ENCODE data around the gene TSPAN17. TPM values are rescaled to one million over a fixed set of nuclear protein-coding genes. Genes with fewer than 3 reads are reported as not detected.

The TSPAN17 gene
- total and polyA plus RNA-seq, 2 experiments from 2014 or later: 27.9 to 33.4 TPM

GRCh38 chr5:176628406-176629228 lies 18.7 kb upstream of the TSPAN17 start:
- Histone ChIP-seq H3K27me3 (peaks cover 86% of the 10 kb centered on the region), H2AFZ (no peak overlapping the region), H3K4me1 (ENCODE audit: insufficient read depth) (no peaks in the 10 kb centered on the region), H3K36me3 (replicated peaks; ENCODE audit: insufficient read depth, low read depth) (no peaks in the 10 kb centered on the region), H3K9me3 (ENCODE audit: low read depth) (no peaks in the 10 kb centered on the region), H3K4me2 (no peak overlapping the region), H3K9me2 (replicated peaks; ENCODE audit: insufficient read depth) (no peaks in the 10 kb centered on the region), H3K4me3 (no peak overlapping the region), H3K79me2 (no peaks in the 10 kb centered on the region), H3K27ac (no peak overlapping the region), H4K20me1 (ENCODE audit: insufficient read depth, poor library complexity, severe bottlenecking) (no peaks in the 10 kb centered on the region)
- TF ChIP-seq EZH2phosphoT487 (IDR thresholded peaks at IDR 0.05; ENCODE audit: low read depth, severe bottlenecking, unreplicated experiment): no peak
- no peak for TF ChIP-seq EZH2 (IDR thresholded peaks at IDR 0.05; ENCODE audit: borderline replicate concordance)
- TF ChIP-seq CTCF (IDR thresholded peaks at IDR 0.05; ENCODE audit: poor library complexity): no peak
- WGBS (ENCODE audit: low lambda C conversion rate, missing lambda C conversion rate): 68% methylated on average over 12 of the region's 13 CpGs
- DNase-seq (ENCODE audit: low spot score): no peak

GRCh38 chr5:176629317-176629852 lies 17.9 kb upstream of the TSPAN17 start:
- H3K27me3 ChIP-seq: peaks cover 88% of the 10 kb centered on the region
- H3K9me2 ChIP-seq (replicated peaks; ENCODE audit: insufficient read depth): no peaks in the 10 kb centered on the region
- TF ChIP-seq EZH2phosphoT487 (IDR thresholded peaks at IDR 0.05; ENCODE audit: low read depth, severe bottlenecking, unreplicated experiment) (no peak), EZH2 (IDR thresholded peaks at IDR 0.05; ENCODE audit: borderline replicate concordance) (no peak), CTCF (IDR thresholded peaks at IDR 0.05; ENCODE audit: poor library complexity) (no peak)
- H3K79me2 ChIP-seq: no peaks in the 10 kb centered on the region
- 10% methylated on average over 14 of the region's 34 CpGs for WGBS (ENCODE audit: low lambda C conversion rate, missing lambda C conversion rate)
- no peaks in the 10 kb centered on the region for H3K9me3 ChIP-seq (ENCODE audit: low read depth)
- DNase-seq (ENCODE audit: low spot score): no peak
- H2AFZ ChIP-seq: no peak overlapping the region
- no peak overlapping the region for H3K4me3 ChIP-seq
- no peak overlapping the region for H3K27ac ChIP-seq
- peak overlapping the region; percentile 97 for H3K4me2 ChIP-seq
- no peaks in the 10 kb centered on the region for H3K4me1 ChIP-seq (ENCODE audit: insufficient read depth)
- H4K20me1 ChIP-seq (ENCODE audit: insufficient read depth, poor library complexity, severe bottlenecking): no peaks in the 10 kb centered on the region
- no peaks in the 10 kb centered on the region for H3K36me3 ChIP-seq (replicated peaks; ENCODE audit: insufficient read depth, low read depth)

GRCh38 chr5:176629853-176630680 lies 17.2 kb upstream of the TSPAN17 start, which contains the start of the genes EIF4E1B and SNCB:
Gene EIF4E1B, plus strand, starts transcription at chr5:176630675. Its CDS starts 12,113 bp downstream, at chr5:176642788.
Gene SNCB, minus strand, starts transcription at chr5:176630534. Its CDS starts 880 bp downstream, at chr5:176629654.
- H3K4me3 ChIP-seq: peak within 1 kb of the TSS; percentile 52
- peak within 1 kb of the TSS; percentile 66 for H2AFZ ChIP-seq
- H3K4me1 ChIP-seq (ENCODE audit: insufficient read depth): no peaks in the 10 kb centered on the region
- H3K9me3 ChIP-seq (ENCODE audit: low read depth): no peaks in the 10 kb centered on the region
- no peaks in the 10 kb centered on the region for H4K20me1 ChIP-seq (ENCODE audit: insufficient read depth, poor library complexity, severe bottlenecking)
- H3K27me3 ChIP-seq: peaks cover 84% of the 10 kb centered on the region
- 1% methylated on average over 72 of the region's 94 CpGs for WGBS (ENCODE audit: low lambda C conversion rate, missing lambda C conversion rate)
- DNase-seq (ENCODE audit: low spot score): peak; percentile 72
- no peaks in the 10 kb centered on the region for H3K36me3 ChIP-seq (replicated peaks; ENCODE audit: insufficient read depth, low read depth)
- TF ChIP-seq CTCF (IDR thresholded peaks at IDR 0.05; ENCODE audit: poor library complexity) (no peak), EZH2phosphoT487 (IDR thresholded peaks at IDR 0.05; ENCODE audit: low read depth, severe bottlenecking, unreplicated experiment) (peak; percentile 21), EZH2 (IDR thresholded peaks at IDR 0.05; ENCODE audit: borderline replicate concordance) (peak; percentile 92)
- no peaks in the 10 kb centered on the region for H3K9me2 ChIP-seq (replicated peaks; ENCODE audit: insufficient read depth)
- no peak within 1 kb of the TSS for H3K27ac ChIP-seq
- H3K4me2 ChIP-seq: peak within 1 kb of the TSS; percentile 97
- no peaks in the 10 kb centered on the region for H3K79me2 ChIP-seq

All from hepatocyte (in vitro differentiated cells).